HepG2 (cell line): Measurements from ENCODE around the gene TRIM66. TPM values are rescaled to one million over a fixed set of nuclear protein-coding genes. Genes with fewer than 3 reads are reported as not detected.
A peak's percentile ranks its signal among the peaks of the same experiment; 100 is the strongest.

ENCODE experiments used
- CCDC6 ChIP-seq: sonication (generic); formaldehyde crosslinking; IDR thresholded peaks from 2 replicates; pipeline ENCODE4 v1.8.1; 2022; ENCODE audit warnings: mild to moderate bottlenecking, missing genetic modification reagents, moderate library complexity
- EP300 ChIP-seq, 3 experiments: sonication (generic) in 1 of 3; formaldehyde crosslinking in 1 of 3; IDR thresholded peaks; 2 replicates each; pipeline versions ENCODE4 v1.5.1 to v1.6.1; 2011 to 2020; ENCODE audit warnings: low read depth in 2 of 3, low read length in 2 of 3, borderline replicate concordance in 1 of 3, improper control_type of control experiment in 1 of 3, mild to moderate bottlenecking in 1 of 3, missing genetic modification reagents in 1 of 3, moderate library complexity in 1 of 3
- FOXJ3 ChIP-seq: sonication (generic); formaldehyde crosslinking; IDR thresholded peaks from 2 replicates; pipeline ENCODE4 v1.4.0; 2020; ENCODE audit warnings: missing genetic modification reagents, mild to moderate bottlenecking, borderline replicate concordance
- GZF1 ChIP-seq: sonication (generic); formaldehyde crosslinking; IDR thresholded peaks from 2 replicates; pipeline ENCODE4 v1.5.1; 2020; ENCODE audit warnings: mild to moderate bottlenecking, missing genetic modification reagents
- HNF1A ChIP-seq, 2 experiments: sonication (generic) in 1 of 2; formaldehyde crosslinking in 1 of 2; IDR thresholded peaks; 2 replicates each; pipeline versions ENCODE4 v1.4.0 to v1.6.1; 2016 to 2020; ENCODE audit warnings: borderline replicate concordance in 1 of 2, low read depth in 1 of 2, mild to moderate bottlenecking in 1 of 2, missing genetic modification reagents in 1 of 2
- NCOA2 ChIP-seq: sonication (generic); formaldehyde crosslinking; IDR thresholded peaks from 2 replicates; pipeline ENCODE4 v1.8.0; 2022; ENCODE audit warnings: inconsistent platforms
- RAD51 ChIP-seq: fragments of 450-650 bp; IDR thresholded peaks from 2 replicates; pipeline ENCODE4 v1.6.1; 2016; ENCODE audit warnings: borderline replicate concordance
- RFX1 ChIP-seq: fragments of 450-650 bp; IDR thresholded peaks from 2 replicates; pipeline ENCODE4 v1.6.1; 2017
- RFXAP ChIP-seq: sonication (generic); formaldehyde crosslinking; IDR thresholded peaks from 2 replicates; pipeline ENCODE4 v1.4.0; 2020; ENCODE audit warnings: missing genetic modification reagents, borderline replicate concordance
- SCMH1 ChIP-seq: sonication (generic); formaldehyde crosslinking; IDR thresholded peaks from 2 replicates; pipeline ENCODE4 v1.9.0; 2021; ENCODE audit warnings: missing genetic modification reagents, mild to moderate bottlenecking, borderline replicate concordance
- SRSF9 ChIP-seq: fragments of 200-400 bp; formaldehyde crosslinking; IDR thresholded peaks from 2 replicates; pipeline ENCODE4 v1.6.1; 2018; ENCODE audit warnings: borderline replicate concordance, mild to moderate bottlenecking, low read depth, low read length; ENCODE audit not compliant: insufficient read depth, poor library complexity, severe bottlenecking
- ZNF264 ChIP-seq: sonication (generic); formaldehyde crosslinking; IDR thresholded peaks from 2 replicates; pipeline ENCODE4 v1.4.0; 2020; ENCODE audit warnings: missing genetic modification reagents
- ZNF337 ChIP-seq: sonication (generic); formaldehyde crosslinking; IDR thresholded peaks from 2 replicates; pipeline ENCODE4 v1.5.1; 2020; ENCODE audit warnings: missing genetic modification reagents, low read depth, mild to moderate bottlenecking, borderline replicate concordance
- ZNF614 ChIP-seq: IDR thresholded peaks from 2 replicates; pipeline ENCODE4 v1.6.1; 2018; ENCODE audit warnings: missing biosample characterization, missing genetic modification reagents, inconsistent platforms, borderline replicate concordance
- polyA plus RNA-seq, 8 experiments: library from polyadenylated mRNA; depleted of rRNA in 3 of 8; stranded (reverse) in 7 of 8; unstranded in 1 of 8; fragments of >200 nt; fragmentation: Illumina TruSeq in 4 of 8; extraction: Trizol in 4 of 8; gene quantifications; 2 replicates each; pipeline versions ENCODE4 v1.2.1 to v1.2.3, GENCODE V29; 2011 to 2016; ENCODE audit warnings: low read depth in 4 of 8, missing spikeins in 1 of 8, mixed read lengths in 1 of 8; ENCODE audit not compliant: insufficient read depth in 1 of 8
- total RNA-seq, 5 experiments: library from RNA; depleted of rRNA; stranded (reverse); fragments of >200 nt; fragmentation: Illumina TruSeq; extraction: Trizol; gene quantifications; 2 replicates each; pipeline ENCODE4 v1.2.3, GENCODE V29; 2016; ENCODE audit warnings: low read depth in 1 of 5
- TF ChIP-seq, protein P1 (sequence below): sonication (generic); formaldehyde crosslinking; IDR thresholded peaks from 2 replicates; pipeline ENCODE4 v1.8.1; 2022; ENCODE audit warnings: low read depth, mild to moderate bottlenecking, missing genetic modification reagents
- TF ChIP-seq, protein P2 (sequence below): sonication (generic); formaldehyde crosslinking; IDR thresholded peaks from 2 replicates; pipeline ENCODE4 v1.4.0; 2020; ENCODE audit warnings: missing genetic modification reagents, borderline replicate concordance

TRIM66 gene
- total and polyA plus RNA-seq, 2 of the 13 experiments (the other 11 are each of a cell fraction or from before 2014, with no cell fraction given) = 4.9 to 6.1 TPM

- TF ChIP-seq, protein P1, sequence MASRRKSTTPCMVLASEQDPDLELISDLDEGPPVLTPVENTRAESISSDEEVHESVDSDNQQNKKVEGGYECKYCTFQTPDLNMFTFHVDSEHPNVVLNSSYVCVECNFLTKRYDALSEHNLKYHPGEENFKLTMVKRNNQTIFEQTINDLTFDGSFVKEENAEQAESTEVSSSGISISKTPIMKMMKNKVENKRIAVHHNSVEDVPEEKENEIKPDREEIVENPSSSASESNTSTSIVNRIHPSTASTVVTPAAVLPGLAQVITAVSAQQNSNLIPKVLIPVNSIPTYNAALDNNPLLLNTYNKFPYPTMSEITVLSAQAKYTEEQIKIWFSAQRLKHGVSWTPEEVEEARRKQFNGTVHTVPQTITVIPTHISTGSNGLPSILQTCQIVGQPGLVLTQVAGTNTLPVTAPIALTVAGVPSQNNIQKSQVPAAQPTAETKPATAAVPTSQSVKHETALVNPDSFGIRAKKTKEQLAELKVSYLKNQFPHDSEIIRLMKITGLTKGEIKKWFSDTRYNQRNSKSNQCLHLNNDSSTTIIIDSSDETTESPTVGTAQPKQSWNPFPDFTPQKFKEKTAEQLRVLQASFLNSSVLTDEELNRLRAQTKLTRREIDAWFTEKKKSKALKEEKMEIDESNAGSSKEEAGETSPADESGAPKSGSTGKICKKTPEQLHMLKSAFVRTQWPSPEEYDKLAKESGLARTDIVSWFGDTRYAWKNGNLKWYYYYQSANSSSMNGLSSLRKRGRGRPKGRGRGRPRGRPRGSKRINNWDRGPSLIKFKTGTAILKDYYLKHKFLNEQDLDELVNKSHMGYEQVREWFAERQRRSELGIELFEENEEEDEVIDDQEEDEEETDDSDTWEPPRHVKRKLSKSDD (CRISPR knock-in tag) = no peak
- TF ChIP-seq HNF1A (IDR thresholded peaks at IDR 0.05; ENCODE audit: low read depth) (no peak), HNF1A (CRISPR knock-in tag; IDR thresholded peaks at IDR 0.05; ENCODE audit: borderline replicate concordance) (no peak), FOXJ3 (CRISPR knock-in tag) (no peak), RAD51 (no peak), GZF1 (CRISPR knock-in tag) (no peak), ZNF614 (peak; percentile 90; the same call in 1 of the 2 replicates), RFXAP (CRISPR knock-in tag) (peak; percentile 61; the same call in 1 of the 2 replicates), ZNF264 (peak; percentile 87; the same call in 1 of the 2 replicates), SRSF9 (no peak), ZNF337 (CRISPR knock-in tag) (no peak), RFX1 (no peak), EP300 (IDR thresholded peaks at IDR 0.05; ENCODE audit: low read depth in 2 of 2, low read length in 2 of 2) (0 out of 4 replicates have a peak, but pooled peaks of 1 of the 2 experiments have one; percentile 29), EP300 (CRISPR knock-in tag; IDR thresholded peaks at IDR 0.05; ENCODE audit: borderline replicate concordance) (peak; percentile 66; the same call in 1 of the 2 replicates), NCOA2 (peak; percentile 66), SCMH1 (CRISPR knock-in tag) (no peak), CCDC6 (CRISPR knock-in tag) (no peak)
- TF ChIP-seq, protein P2, sequence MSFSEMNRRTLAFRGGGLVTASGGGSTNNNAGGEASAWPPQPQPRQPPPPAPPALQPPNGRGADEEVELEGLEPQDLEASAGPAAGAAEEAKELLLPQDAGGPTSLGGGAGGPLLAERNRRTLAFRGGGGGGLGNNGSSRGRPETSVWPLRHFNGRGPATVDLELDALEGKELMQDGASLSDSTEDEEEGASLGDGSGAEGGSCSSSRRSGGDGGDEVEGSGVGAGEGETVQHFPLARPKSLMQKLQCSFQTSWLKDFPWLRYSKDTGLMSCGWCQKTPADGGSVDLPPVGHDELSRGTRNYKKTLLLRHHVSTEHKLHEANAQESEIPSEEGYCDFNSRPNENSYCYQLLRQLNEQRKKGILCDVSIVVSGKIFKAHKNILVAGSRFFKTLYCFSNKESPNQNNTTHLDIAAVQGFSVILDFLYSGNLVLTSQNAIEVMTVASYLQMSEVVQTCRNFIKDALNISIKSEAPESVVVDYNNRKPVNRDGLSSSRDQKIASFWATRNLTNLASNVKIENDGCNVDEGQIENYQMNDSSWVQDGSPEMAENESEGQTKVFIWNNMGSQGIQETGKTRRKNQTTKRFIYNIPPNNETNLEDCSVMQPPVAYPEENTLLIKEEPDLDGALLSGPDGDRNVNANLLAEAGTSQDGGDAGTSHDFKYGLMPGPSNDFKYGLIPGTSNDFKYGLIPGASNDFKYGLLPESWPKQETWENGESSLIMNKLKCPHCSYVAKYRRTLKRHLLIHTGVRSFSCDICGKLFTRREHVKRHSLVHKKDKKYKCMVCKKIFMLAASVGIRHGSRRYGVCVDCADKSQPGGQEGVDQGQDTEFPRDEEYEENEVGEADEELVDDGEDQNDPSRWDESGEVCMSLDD (CRISPR knock-in tag) = no peak
Observed at GRCh38 chr11:8699903-8700302, 17.4 kb upstream of the TRIM66 start (continued).
